H1 (cell line): ENCODE results near the gene LRRC32. TPM values are rescaled to one million over a fixed set of nuclear protein-coding genes. Genes with fewer than 3 reads are reported as not detected.

Experiments
- CTCF ChIA-PET: fragments of 300-600 bp; sonication (Branson Sonifier 250); formaldehyde crosslinking; loops from one replicate; lab custom pipeline; 2021; ENCODE audit not compliant: partially characterized antibody; lab: Charles Lee
- POLR2A ChIA-PET: fragments of 300-600 bp; sonication (Branson Sonifier 250); formaldehyde crosslinking; loops from one replicate; lab custom pipeline; 2021; ENCODE audit warnings: inconsistent platforms; ENCODE audit not compliant: partially characterized antibody; lab: Charles Lee
- DNase-seq, 2 experiments: peaks; one replicate each; pipeline versions ENCODE4 v3.0.0 to v3.0.0-alpha.2; 2010 to 2022; ENCODE audit warnings: low spot score in 2 of 2, low read depth in 1 of 2, mixed read lengths in 1 of 2
- FAIRE-seq: peaks from 2 replicates; lab custom pipeline; 2011; peaks lifted over from hg19 to GRCh38; lab: Jason Lieb, UNC
- H2AFZ ChIP-seq: 2 replicates; pipeline ENCODE4 v1.8.1; 2012; ENCODE audit warnings: low read length, inconsistent platforms
- H2AK5ac ChIP-seq: 2 replicates; pipeline ENCODE4 v1.6.1; 2013; ENCODE audit warnings: low read depth, low read length
- H2BK120ac ChIP-seq: replicated peaks from 2 replicates; pipeline ENCODE3; 2013; ENCODE audit warnings: low read depth, low read length, inconsistent platforms
- H2BK12ac ChIP-seq: 2 replicates; pipeline ENCODE4 v1.6.1; 2013; ENCODE audit warnings: low read depth, low read length
- H2BK15ac ChIP-seq: 2 replicates; pipeline ENCODE4 v1.6.1; 2013; ENCODE audit warnings: low read length
- H2BK20ac ChIP-seq: 2 replicates; pipeline ENCODE4 v1.6.1; 2013; ENCODE audit warnings: low read length
- H2BK5ac ChIP-seq: 2 replicates; pipeline ENCODE4 v1.6.1; 2013; ENCODE audit warnings: low read depth, low read length
- H3K14ac ChIP-seq: 2 replicates; pipeline ENCODE4 v1.6.1; 2013; ENCODE audit warnings: inconsistent platforms; ENCODE audit not compliant: insufficient read length
- H3K18ac ChIP-seq: 2 replicates; pipeline ENCODE4 v1.6.1; 2013; ENCODE audit warnings: low read length; ENCODE audit errors: extremely low read depth
- H3K23ac ChIP-seq: 2 replicates; pipeline ENCODE4 v1.6.1; 2013; ENCODE audit warnings: inconsistent platforms; ENCODE audit not compliant: insufficient read length
- H3K23me2 ChIP-seq: 2 replicates; pipeline ENCODE4 v1.6.1; 2013; ENCODE audit warnings: low read depth, low read length
- H3K27ac ChIP-seq: 2 replicates; pipeline ENCODE4 v1.6.1; 2011; ENCODE audit warnings: low read depth, low read length, inconsistent platforms
- H3K27me3 ChIP-seq, 4 experiments: replicated peaks in 1 of 4; 1 replicate in 1 of 4; 2 replicates in 3 of 4; pipeline versions ENCODE4 v1.6.1 to v1.8.1; 2011 to 2013; ENCODE audit warnings: low read length in 3 of 4, mild to moderate bottlenecking in 3 of 4, inconsistent platforms in 2 of 4, mixed read lengths in 2 of 4, moderate library complexity in 1 of 4; ENCODE audit not compliant: control insufficient read depth in 3 of 4, insufficient read depth in 3 of 4; ENCODE audit errors: extremely low read depth in 1 of 4
- H3K36me3 ChIP-seq, 4 experiments: 2 replicates each; pipeline versions ENCODE4 v1.6.1 to v1.8.1; 2011 to 2013; ENCODE audit warnings: mild to moderate bottlenecking in 4 of 4, low read length in 3 of 4, moderate library complexity in 2 of 4, control low read depth in 1 of 4, inconsistent platforms in 1 of 4; ENCODE audit not compliant: insufficient read depth in 4 of 4, control insufficient read depth in 2 of 4
- H3K4ac ChIP-seq: replicated peaks from 2 replicates; pipeline ENCODE3; 2013; ENCODE audit warnings: low read length, low read depth, mixed read lengths, inconsistent platforms; ENCODE audit not compliant: insufficient read length
- H3K4me1 ChIP-seq, 4 experiments: replicated peaks in 1 of 4; 1 replicate in 1 of 4; 2 replicates in 3 of 4; pipeline versions ENCODE4 v1.6.1 to v1.8.1; 2011 to 2013; ENCODE audit warnings: low read length in 3 of 4, inconsistent platforms in 2 of 4, mixed read lengths in 1 of 4; ENCODE audit not compliant: insufficient read depth in 4 of 4, control insufficient read depth in 3 of 4
- H3K4me2 ChIP-seq, 2 experiments: 2 replicates each; pipeline versions ENCODE4 v1.6.1 to v1.8.1; 2011 to 2013; ENCODE audit warnings: low read depth in 2 of 2, low read length in 2 of 2, control low read depth in 1 of 2, inconsistent platforms in 1 of 2, mild to moderate bottlenecking in 1 of 2; ENCODE audit not compliant: insufficient read depth in 1 of 2
- H3K4me3 ChIP-seq, 4 experiments: fragments of 200-600, 300-600 bp in 1 of 4; sonication (generic), shearing (Covaris generic), sonication (Bioruptor Twin) in 1 of 4; 2 replicates each; pipeline versions ENCODE4 v1.5.1 to v1.8.1; 2011 to 2016; ENCODE audit warnings: low read length in 4 of 4, low read depth in 3 of 4, control low read depth in 2 of 4, inconsistent platforms in 2 of 4, mild to moderate bottlenecking in 2 of 4, mixed read lengths in 1 of 4, moderate library complexity in 1 of 4; ENCODE audit not compliant: insufficient read depth in 2 of 4; ENCODE audit errors: extremely low read depth in 1 of 4
- H3K56ac ChIP-seq: replicated peaks from 2 replicates; pipeline ENCODE3; 2013; ENCODE audit warnings: low read depth, mild to moderate bottlenecking, mixed read lengths, low read length, inconsistent platforms; ENCODE audit not compliant: insufficient read length
- H3K79me1 ChIP-seq: 2 replicates; pipeline ENCODE4 v1.6.1; 2013; ENCODE audit warnings: low read depth, low read length, control low read depth
- H3K79me2 ChIP-seq, 2 experiments: 2 replicates each; pipeline versions ENCODE4 v1.6.1 to v1.8.1; 2012 to 2013; ENCODE audit warnings: low read length in 2 of 2, mild to moderate bottlenecking in 2 of 2, inconsistent platforms in 1 of 2; ENCODE audit not compliant: insufficient read depth in 2 of 2, control insufficient read depth in 1 of 2
- H3K9ac ChIP-seq, 4 experiments: replicated peaks in 1 of 4; 1 replicate in 1 of 4; 2 replicates in 3 of 4; pipeline versions ENCODE4 v1.6.1 to v1.8.1; 2011 to 2013; ENCODE audit warnings: low read depth in 3 of 4, low read length in 3 of 4, control low read depth in 2 of 4, mild to moderate bottlenecking in 2 of 4, moderate library complexity in 2 of 4, inconsistent platforms in 1 of 4; ENCODE audit errors: extremely low read depth in 1 of 4
- H3K9me3 ChIP-seq, 2 experiments: 2 replicates each; pipeline versions ENCODE4 v1.6.1 to v1.8.1; 2012 to 2013; ENCODE audit warnings: mild to moderate bottlenecking in 2 of 2, moderate library complexity in 2 of 2, control low read depth in 1 of 2, inconsistent platforms in 1 of 2, low read depth in 1 of 2, low read length in 1 of 2, mixed read lengths in 1 of 2; ENCODE audit not compliant: insufficient read depth in 2 of 2
- H4K20me1 ChIP-seq, 2 experiments: replicated peaks in 1 of 2; 2 replicates each; pipeline versions ENCODE3 to v1.8.1; 2011 to 2013; ENCODE audit warnings: inconsistent platforms in 2 of 2, low read length in 2 of 2, mild to moderate bottlenecking in 1 of 2; ENCODE audit not compliant: insufficient read depth in 2 of 2, control insufficient read depth in 1 of 2
- H4K5ac ChIP-seq: 2 replicates; pipeline ENCODE4 v1.6.1; 2013; ENCODE audit warnings: low read length, low read depth, mixed read lengths, inconsistent platforms; ENCODE audit not compliant: insufficient read length
- H4K8ac ChIP-seq: 2 replicates; pipeline ENCODE4 v1.8.0; 2013; ENCODE audit warnings: mild to moderate bottlenecking, moderate library complexity, low read length, inconsistent platforms; ENCODE audit not compliant: insufficient read depth; ENCODE audit errors: extremely low read depth
- H4K91ac ChIP-seq: replicated peaks from 2 replicates; pipeline ENCODE3; 2013; ENCODE audit warnings: low read length, mixed read lengths, inconsistent platforms; ENCODE audit not compliant: insufficient read length
- ASH2L ChIP-seq: fragments of 200-600, 300-600 bp; sonication (generic); IDR thresholded peaks from one replicate; pipeline ENCODE4 v1.7.1; 2017; ENCODE audit warnings: low read length
- BCL11A ChIP-seq, 2 experiments: IDR thresholded peaks; one replicate each; pipeline ENCODE4 v1.6.1; 2011; ENCODE audit warnings: low read depth in 2 of 2, low read length in 2 of 2, mild to moderate bottlenecking in 2 of 2
- CHD2 ChIP-seq: IDR thresholded peaks from 2 replicates; pipeline ENCODE4 v1.6.1; 2012; ENCODE audit warnings: low read length, improper control_type of control experiment
- CTCF ChIP-seq, 3 experiments: IDR thresholded peaks; 1 replicate in 2 of 3; 2 replicates in 1 of 3; pipeline versions ENCODE4 v1.5.1 to v1.6.1; 2011; ENCODE audit warnings: low read length in 3 of 3, mild to moderate bottlenecking in 3 of 3, inconsistent platforms in 2 of 3, low read depth in 1 of 3, moderate library complexity in 1 of 3; ENCODE audit not compliant: insufficient read depth in 1 of 3; ENCODE audit errors: control extremely low read depth in 1 of 3
- EGR1 ChIP-seq: IDR thresholded peaks from 2 replicates; pipeline ENCODE4 v1.6.1; 2011; ENCODE audit warnings: low read depth, low read length, borderline replicate concordance
- KDM4A ChIP-seq: IDR thresholded peaks from one replicate; pipeline ENCODE4 v1.7.1; 2012; ENCODE audit warnings: low read depth, mild to moderate bottlenecking, moderate library complexity, low read length, inconsistent platforms; ENCODE audit not compliant: severe bottlenecking
- NANOG ChIP-seq: IDR thresholded peaks from 2 replicates; pipeline ENCODE4 v1.6.1; 2011; ENCODE audit warnings: low read length, low read depth, mild to moderate bottlenecking, inconsistent platforms; ENCODE audit not compliant: insufficient read depth, poor library complexity, severe bottlenecking
- SIN3A ChIP-seq, 2 experiments: IDR thresholded peaks in 1 of 2; conservative IDR thresholded peaks in 1 of 2; 2 replicates each; pipeline ENCODE4 v1.6.1; 2011 to 2012; ENCODE audit warnings: low read length in 2 of 2, improper control_type of control experiment in 1 of 2, low read depth in 1 of 2, mild to moderate bottlenecking in 1 of 2
- SP1 ChIP-seq: IDR thresholded peaks from 2 replicates; pipeline ENCODE4 v1.6.1; 2011; ENCODE audit warnings: low read depth, low read length
- SP2 ChIP-seq: IDR thresholded peaks from 2 replicates; pipeline ENCODE4 v1.6.1; 2012; ENCODE audit warnings: mild to moderate bottlenecking, low read length, inconsistent platforms
- YY1 ChIP-seq: IDR thresholded peaks from 2 replicates; pipeline ENCODE4 v1.6.1; 2011; ENCODE audit warnings: low read depth, mild to moderate bottlenecking, low read length
- WGBS, 2 experiments: shearing (Covaris generic) in 1 of 2; methylation state at CpG; one replicate each; pipeline versions ENCODE4 v1.1.6 to v1.1.7; 2013 to 2015; ENCODE audit warnings: low lambda C conversion rate in 2 of 2, mixed read lengths in 2 of 2, inconsistent platforms in 1 of 2, low coverage in 1 of 2, missing lambda C conversion rate in 1 of 2; ENCODE audit not compliant: insufficient replicate concordance in 2 of 2, insufficient coverage in 1 of 2, insufficient read length in 1 of 2; ENCODE audit errors: extremely low coverage in 1 of 2, missing lambda C conversion rate in 1 of 2; 5-methylcytosine and 5-hydroxymethylcytosine counted together
- polyA plus RNA-seq, 7 experiments: library from polyadenylated mRNA; depleted of rRNA in 3 of 7; stranded (reverse) in 5 of 7; unstranded in 2 of 7; fragments of >200 nt in 5 of 7; fragments of 200-250 nt in 2 of 7; gene quantifications; 1 replicate in 5 of 7; 2 replicates in 1 of 7; 4 replicates in 1 of 7; pipeline versions ENCODE4 v1.2.1 to v1.2.3, GENCODE V29; 2011 to 2013; ENCODE audit warnings: missing spikeins in 2 of 7, mixed read lengths in 2 of 7
- total RNA-seq: library from RNA; stranded (reverse); fragmentation: NEBNext Ultra II Directional; extraction: Animal tissue kit (Norgen Biotek cat#: 25700); gene quantifications from 2 replicates; pipeline ENCODE4 v1.2.1, GENCODE V29; 2021

The LRRC32 gene
- total and polyA plus RNA-seq, 2 of the 8 experiments (the other 6 are each of a cell fraction or from before 2014, with no cell fraction given), result 0.99 to 1.9 TPM

- H3K56ac ChIP-seq, result peak overlapping the region; percentile 17
- WGBS, 2 experiments, result 75% methylated on average over 1 of the region's 2 CpGs; no CpG with 5 or more reads in 1 of the 2 experiments
- H3K9me3 ChIP-seq, result no peaks in the 10 kb centered on the region
- H4K8ac ChIP-seq, result no peak overlapping the region
- no peaks in the 10 kb centered on the region for H4K20me1 ChIP-seq
- H4K5ac ChIP-seq, result no peak overlapping the region
- no peak overlapping the region for H4K91ac ChIP-seq
- CTCF ChIA-PET, result interaction anchor here (0.6 to 5.0 kb wide), 10 partner anchors 10 to 530 kb away, joined by 3 to 39 read pairs (median 4); no protein-coding TSS in a partner anchor
- H2BK20ac ChIP-seq, result no peak overlapping the region
- no peak overlapping the region for H3K4me3 ChIP-seq
- no peak overlapping the region for H3K4ac ChIP-seq
- H3K14ac ChIP-seq, result no peak overlapping the region
- no peak overlapping the region for H3K4me2 ChIP-seq
- H3K23ac ChIP-seq, result no peak overlapping the region
- H3K36me3 ChIP-seq, result no peaks in the 10 kb centered on the region
- no peak overlapping the region for H2AFZ ChIP-seq
- no peak overlapping the region for H2BK120ac ChIP-seq
- POLR2A ChIA-PET, result interaction anchor here (1.4 to 2.1 kb wide), 2 partner anchors 9 kb away, joined by 4 to 6 read pairs; no protein-coding TSS in a partner anchor
- no peak overlapping the region for H2BK5ac ChIP-seq
- H3K27me3 ChIP-seq, result no peaks in the 10 kb centered on the region
- no peak overlapping the region for H3K9ac ChIP-seq
- no peaks in the 10 kb centered on the region for H3K4me1 ChIP-seq
- no peak overlapping the region for H2BK15ac ChIP-seq
- H2AK5ac ChIP-seq, result no peak overlapping the region
- H3K79me1 ChIP-seq, result no peaks in the 10 kb centered on the region
- H2BK12ac ChIP-seq, result no peak overlapping the region
- FAIRE-seq (no peak), DNase-seq (no peak)
- no peaks in the 10 kb centered on the region for H3K79me2 ChIP-seq
- no peak overlapping the region for H3K18ac ChIP-seq
- H3K23me2 ChIP-seq, result peaks cover 7% of the 10 kb centered on the region; the same call in 1 of the 2 replicates
- H3K27ac ChIP-seq, result no peak overlapping the region
- no peak for TF ChIP-seq SP1
- no peak for TF ChIP-seq CHD2
- no peak for TF ChIP-seq NANOG
- TF ChIP-seq ASH2L, result no peak
- no peak for TF ChIP-seq CTCF (IDR thresholded peaks at IDR 0.05; ENCODE audit: control extremely low read depth in 1 of 3, insufficient read depth in 1 of 3, low read depth in 1 of 3, low read length in 3 of 3)
- TF ChIP-seq EGR1, result no peak
- no peak for TF ChIP-seq KDM4A
- no peak for TF ChIP-seq SIN3A (conservative IDR thresholded peaks at IDR 0.05 in 1 of 2, IDR thresholded peaks at IDR 0.05 in 1 of 2; ENCODE audit: low read depth in 1 of 2, low read length in 2 of 2)
- TF ChIP-seq YY1, result no peak
- TF ChIP-seq BCL11A (IDR thresholded peaks at IDR 0.05; ENCODE audit: low read depth in 2 of 2, low read length in 2 of 2), result no peak
- no peak for TF ChIP-seq SP2
Measured at GRCh38 chr11:76713499-76713898, 43.0 kb upstream of the LRRC32 start.
